Measurements from ENCODE around the gene IRS2. TPM values are rescaled to one million over a fixed set of nuclear protein-coding genes. Genes with fewer than 3 reads are reported as not detected.

Gene IRS2
- total and polyA plus RNA-seq, 4 donors: 6.8 to 27.1 (median 15.4) TPM

GRCh38 chr13:109744512-109745051 lies 41.8 kb downstream of the IRS2 start:
- ATAC-seq (ENCODE audit: insufficient read depth, low FRiP score) (no peak), DNase-seq (peak; percentile 92 to 99 (median 97))
- no peak overlapping the region for H3K27ac ChIP-seq (ENCODE audit: low read depth in 1 of 2, low read length in 1 of 2)
- WGBS, 2 donors: 60 to 71% methylated on average over 23 of the region's 23 CpGs
- no peaks in the 10 kb centered on the region for H3K9me3 ChIP-seq (ENCODE audit: control insufficient read depth in 4 of 4, insufficient read depth in 3 of 4, low read length in 3 of 4)
- H3K27me3 ChIP-seq (ENCODE audit: control insufficient read depth in 3 of 3, insufficient read depth in 3 of 3, low read length in 2 of 3): no peaks in the 10 kb centered on the region
- peaks cover 0 to 21% (median 0%) of the 10 kb centered on the region in 5 donors for H3K4me1 ChIP-seq (ENCODE audit: control insufficient read depth in 5 of 5, insufficient read depth in 5 of 5, low read length in 5 of 5)
- no peak overlapping the region for H3K4me3 ChIP-seq
- TF ChIP-seq CTCF (IDR thresholded peaks at IDR 0.05; ENCODE audit: control extremely low read depth, extremely low read depth): no peak
- H3K36me3 ChIP-seq (ENCODE audit: control insufficient read depth in 4 of 4, insufficient read depth in 4 of 4, low read length in 4 of 4): no peaks in the 10 kb centered on the region
- H3K9ac ChIP-seq (ENCODE audit: insufficient read depth in 1 of 2, low read length in 2 of 2): no peak overlapping the region

DNA sequence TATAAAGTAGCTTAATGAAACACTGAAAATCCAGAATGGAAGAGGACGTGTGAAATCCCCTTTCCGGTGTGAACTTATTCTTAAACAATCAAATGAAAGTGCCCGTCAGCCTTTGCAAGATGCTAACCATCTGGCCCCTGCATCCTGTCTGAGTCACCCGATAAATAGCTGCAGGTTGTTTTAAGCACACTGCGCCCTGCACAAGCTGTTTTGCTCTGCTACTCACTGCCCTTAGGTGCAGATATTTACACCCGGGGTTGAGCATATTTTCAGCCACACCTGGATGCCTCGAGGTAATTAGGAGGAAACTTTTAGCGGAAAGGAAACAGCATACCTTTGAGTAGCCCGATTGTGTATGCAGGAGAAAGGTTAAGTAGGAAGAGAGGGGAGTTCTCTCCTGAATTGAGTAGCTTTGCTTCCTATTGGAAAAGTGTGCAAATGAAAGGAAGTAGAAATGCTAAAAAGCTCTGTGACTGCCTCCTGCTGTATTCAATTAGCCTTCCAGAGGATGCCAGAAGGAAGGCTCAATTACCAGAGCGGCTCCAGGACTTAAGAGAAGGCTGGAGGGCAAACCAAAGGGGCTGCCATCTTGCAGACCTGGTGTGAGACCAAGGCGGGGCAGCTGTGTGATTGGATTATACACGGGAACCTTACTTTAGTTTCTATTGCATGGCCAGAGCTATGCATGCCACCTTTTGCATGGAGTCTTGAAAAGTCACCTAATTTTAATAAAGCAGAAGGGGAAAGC lies 42.5 kb downstream of the IRS2 start:
- Histone ChIP-seq H3K27ac (ENCODE audit: low read depth in 1 of 2, low read length in 1 of 2) (no peak overlapping the region), H3K9me3 (ENCODE audit: control insufficient read depth in 4 of 4, insufficient read depth in 3 of 4, low read length in 3 of 4) (no peaks in the 10 kb centered on the region), H3K27me3 (ENCODE audit: control insufficient read depth in 3 of 3, insufficient read depth in 3 of 3, low read length in 2 of 3) (no peaks in the 10 kb centered on the region), H3K36me3 (ENCODE audit: control insufficient read depth in 4 of 4, insufficient read depth in 4 of 4, low read length in 4 of 4) (no peaks in the 10 kb centered on the region), H3K4me1 (ENCODE audit: control insufficient read depth in 5 of 5, insufficient read depth in 5 of 5, low read length in 5 of 5) (peaks cover 0 to 21% (median 0%) of the 10 kb centered on the region in 5 donors), H3K9ac (ENCODE audit: insufficient read depth in 1 of 2, low read length in 2 of 2) (no peak overlapping the region), H3K4me3 (no peak overlapping the region)
- no peak for TF ChIP-seq CTCF (IDR thresholded peaks at IDR 0.05; ENCODE audit: control extremely low read depth, extremely low read depth)
- 30 to 38% methylated on average over 12 of the region's 12 CpGs for WGBS, 2 donors
- DNase-seq (peak; percentile 43 to 73 (median 58)), ATAC-seq (ENCODE audit: insufficient read depth, low FRiP score) (no peak)

- H3K9ac ChIP-seq (ENCODE audit: insufficient read depth in 1 of 2, low read length in 2 of 2): no peak overlapping the region
- no peak overlapping the region for H3K4me3 ChIP-seq
- H3K9me3 ChIP-seq (ENCODE audit: control insufficient read depth in 4 of 4, insufficient read depth in 3 of 4, low read length in 3 of 4): no peaks in the 10 kb centered on the region
- 76 to 81% methylated on average over 7 of the region's 7 CpGs for WGBS, 2 donors
- H3K36me3 ChIP-seq (ENCODE audit: control insufficient read depth in 4 of 4, insufficient read depth in 4 of 4, low read length in 4 of 4): no peaks in the 10 kb centered on the region
- no peak for TF ChIP-seq CTCF (IDR thresholded peaks at IDR 0.05; ENCODE audit: control extremely low read depth, extremely low read depth)
- no peaks in the 10 kb centered on the region for H3K27me3 ChIP-seq (ENCODE audit: control insufficient read depth in 3 of 3, insufficient read depth in 3 of 3, low read length in 2 of 3)
- DNase-seq (no peak), ATAC-seq (ENCODE audit: insufficient read depth, low FRiP score) (no peak)
- H3K4me1 ChIP-seq (ENCODE audit: control insufficient read depth in 5 of 5, insufficient read depth in 5 of 5, low read length in 5 of 5): peaks cover 0 to 21% (median 0%) of the 10 kb centered on the region in 5 donors
- H3K27ac ChIP-seq (ENCODE audit: low read depth in 1 of 2, low read length in 1 of 2): no peak overlapping the region
Measured at GRCh38 chr13:109741966-109742365, 44.4 kb downstream of the IRS2 start.

Data from lung (tissue), 12 donors.